Epidermal melanocyte (primary cell): Measurements from ENCODE around the gene KCNJ3.

ENCODE experiments used
- DNase-seq: peaks from one replicate; pipeline ENCODE4 v3.0.0; 2011; ENCODE audit warnings: low spot score; ENCODE audit not compliant: insufficient read length

The KCNJ3 gene, protein sequence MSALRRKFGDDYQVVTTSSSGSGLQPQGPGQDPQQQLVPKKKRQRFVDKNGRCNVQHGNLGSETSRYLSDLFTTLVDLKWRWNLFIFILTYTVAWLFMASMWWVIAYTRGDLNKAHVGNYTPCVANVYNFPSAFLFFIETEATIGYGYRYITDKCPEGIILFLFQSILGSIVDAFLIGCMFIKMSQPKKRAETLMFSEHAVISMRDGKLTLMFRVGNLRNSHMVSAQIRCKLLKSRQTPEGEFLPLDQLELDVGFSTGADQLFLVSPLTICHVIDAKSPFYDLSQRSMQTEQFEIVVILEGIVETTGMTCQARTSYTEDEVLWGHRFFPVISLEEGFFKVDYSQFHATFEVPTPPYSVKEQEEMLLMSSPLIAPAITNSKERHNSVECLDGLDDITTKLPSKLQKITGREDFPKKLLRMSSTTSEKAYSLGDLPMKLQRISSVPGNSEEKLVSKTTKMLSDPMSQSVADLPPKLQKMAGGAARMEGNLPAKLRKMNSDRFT

GRCh38 chr2:154698296-154698720 is at the start of gene KCNJ3:
Gene KCNJ3, plus strand, starts transcription at chr2:154698695. Its CDS starts 81 bp downstream, at chr2:154698776.
- no peak for DNase-seq

- DNase-seq = no peak
Observed at GRCh38 chr2:154655499-154655898, 43.0 kb upstream of the KCNJ3 start.

DNA sequence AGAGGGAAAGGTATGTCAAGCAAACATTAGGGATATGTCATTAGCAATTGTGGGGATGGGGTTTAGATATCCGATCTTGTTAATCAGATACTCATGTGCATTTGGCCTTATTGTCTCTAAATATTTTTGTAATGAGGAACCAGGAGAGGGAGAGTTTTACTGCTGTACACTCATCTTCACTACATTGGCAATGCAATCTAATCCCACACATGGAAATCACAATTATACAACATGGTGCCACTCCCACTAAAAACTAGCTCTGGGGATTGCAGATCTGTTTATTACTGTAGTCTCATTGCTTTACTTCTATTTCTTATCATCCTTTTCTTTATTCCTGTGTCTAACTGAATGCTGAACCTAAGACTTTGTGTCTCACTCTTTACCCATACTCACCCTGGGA is 39.6 kb upstream of the KCNJ3 start:
- no peak for DNase-seq

DNA sequence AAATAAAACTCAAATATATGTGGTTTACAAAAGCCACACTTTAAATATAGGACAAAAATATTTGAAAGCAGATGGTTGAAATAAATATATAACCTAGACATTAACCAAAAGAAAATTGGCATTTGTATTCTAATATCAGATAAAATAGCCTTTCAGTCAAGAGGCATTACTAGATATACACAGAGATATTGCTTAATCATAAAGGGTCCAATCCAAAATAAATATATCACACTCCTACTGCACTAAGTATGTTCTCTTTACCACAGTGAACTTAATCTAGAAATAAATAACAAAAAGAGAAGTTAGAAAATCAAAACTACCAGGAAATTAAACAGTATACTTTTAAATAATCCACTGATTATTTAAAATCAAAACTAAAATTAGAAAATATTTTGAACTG is 34.2 kb upstream of the KCNJ3 start:
- DNase-seq = no peak

- no peak for DNase-seq
Observed at GRCh38 chr2:154670083-154670482, 28.4 kb upstream of the KCNJ3 start.

DNA sequence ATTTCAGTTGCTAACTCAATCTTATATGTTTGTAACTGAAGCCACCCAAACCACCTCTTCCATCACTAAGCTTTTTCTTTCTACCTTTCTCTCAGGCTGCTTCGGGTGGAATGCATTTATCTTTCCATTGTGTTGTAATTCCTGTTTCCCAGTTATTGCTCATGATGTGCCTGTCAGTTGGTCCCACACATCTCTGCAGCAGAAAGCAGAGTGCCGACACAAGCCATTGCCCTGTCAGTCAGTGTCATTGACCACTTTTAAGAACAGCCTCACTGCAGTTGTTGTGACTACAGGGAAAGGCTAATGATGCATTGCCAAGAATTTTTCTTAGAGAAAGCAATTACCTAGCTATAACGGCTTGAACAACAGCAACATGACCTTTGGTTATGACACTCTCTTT is 24.8 kb upstream of the KCNJ3 start:
- no peak for DNase-seq

- no peak for DNase-seq
Observed at GRCh38 chr2:154677401-154677800, 21.1 kb upstream of the KCNJ3 start.

DNA sequence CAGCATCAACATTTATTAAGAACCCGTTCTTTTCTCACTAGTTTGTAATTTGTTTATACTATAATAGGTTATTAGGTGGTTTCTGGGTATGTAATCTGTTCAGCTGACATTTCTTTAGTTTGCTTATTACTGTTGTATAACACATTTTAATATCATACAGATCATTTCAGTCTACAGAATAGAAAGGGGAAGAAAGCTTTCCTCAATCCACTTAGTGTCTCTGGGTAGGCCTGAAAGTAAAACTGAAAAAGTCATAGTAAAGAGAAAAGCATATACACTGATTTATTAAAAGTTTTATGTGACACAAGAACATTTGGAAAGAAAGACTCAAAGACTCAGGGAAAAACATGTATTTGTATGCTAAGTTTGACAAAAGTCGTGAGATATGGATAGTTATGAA is 16.8 kb upstream of the KCNJ3 start:
- DNase-seq = no peak

DNA sequence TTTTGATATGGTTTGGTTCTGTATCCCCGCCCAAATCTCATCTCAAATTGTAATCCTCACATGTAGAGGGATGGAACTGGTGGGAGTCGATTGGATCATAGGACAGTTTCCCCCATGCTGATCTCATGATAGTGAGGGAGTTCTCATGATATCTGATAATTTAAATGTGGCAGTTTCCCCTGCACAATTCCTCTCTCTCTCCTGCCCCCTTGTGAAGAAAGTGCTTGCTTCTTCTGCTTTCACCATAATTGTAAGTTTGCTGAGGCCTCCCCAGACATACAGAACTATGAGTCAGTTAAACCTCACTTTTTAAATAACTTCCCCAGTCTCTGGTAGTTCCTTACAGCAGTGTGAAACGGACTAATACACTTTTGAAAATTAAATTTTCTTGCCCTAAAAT is 12.3 kb upstream of the KCNJ3 start:
- no peak for DNase-seq

DNA sequence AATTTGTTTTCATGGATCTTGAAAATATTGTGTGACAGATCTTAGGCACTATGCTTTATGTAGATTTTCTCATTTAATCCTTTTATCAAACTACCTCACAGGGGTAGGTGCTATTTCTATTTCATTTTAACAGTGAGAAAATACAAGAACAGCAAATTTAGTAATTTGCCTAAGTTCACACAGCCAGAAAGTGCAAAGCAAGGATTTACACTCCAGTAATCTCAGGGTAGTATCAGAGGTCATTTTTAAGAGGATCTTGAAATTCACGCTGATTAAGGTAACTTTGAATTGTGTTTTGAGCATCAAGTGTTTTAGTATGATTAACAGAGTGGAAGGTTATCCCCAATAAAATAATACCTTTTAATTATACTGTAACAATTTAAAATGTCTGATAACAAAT is 10.1 kb upstream of the KCNJ3 start:
- DNase-seq = no peak

- DNase-seq = no peak
Observed at GRCh38 chr2:154689158-154689557, 9.3 kb upstream of the KCNJ3 start.

GRCh38 chr2:154692927-154693326 is 5.6 kb upstream of the KCNJ3 start:
- no peak for DNase-seq

- no peak for DNase-seq
Observed at GRCh38 chr2:154693741-154694340, 4.7 kb upstream of the KCNJ3 start.

GRCh38 chr2:154694881-154695280 is 3.6 kb upstream of the KCNJ3 start:
- no peak for DNase-seq

- DNase-seq = no peak
Observed at GRCh38 chr2:154696369-154696768, 2.1 kb upstream of the KCNJ3 start.

DNA sequence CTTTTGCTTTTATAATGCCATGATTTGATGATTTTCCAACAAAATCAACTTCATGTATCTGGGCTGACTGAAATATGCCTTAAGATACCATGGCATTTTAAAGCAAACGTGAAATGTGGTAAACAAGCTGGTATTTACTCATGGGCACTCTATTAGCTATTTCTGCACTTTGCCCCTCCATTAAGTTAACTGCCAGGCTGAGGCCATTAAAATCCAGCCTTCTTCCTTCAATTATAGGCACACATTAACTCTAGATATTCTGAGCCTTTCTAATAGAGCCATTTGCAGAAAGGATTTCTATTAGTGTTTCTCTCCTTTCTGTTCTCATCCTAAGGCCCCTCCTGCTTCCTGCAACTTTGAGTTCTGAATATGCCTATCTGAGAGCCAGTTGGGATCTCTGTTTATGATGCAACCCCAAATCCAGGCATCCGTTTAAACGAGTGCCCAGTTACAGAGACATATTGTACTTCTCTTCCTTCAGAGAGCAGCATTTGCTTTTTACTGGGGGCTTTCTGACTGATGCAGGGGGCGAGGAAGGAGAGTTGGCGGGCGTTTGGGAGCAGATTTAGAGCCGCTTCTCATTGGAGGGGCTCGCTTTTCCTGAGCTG is 1.6 kb upstream of the KCNJ3 start:
- DNase-seq = no peak

GRCh38 chr2:154697418-154698252 is 860 bp upstream of the KCNJ3 start:
- no peak for DNase-seq

DNA sequence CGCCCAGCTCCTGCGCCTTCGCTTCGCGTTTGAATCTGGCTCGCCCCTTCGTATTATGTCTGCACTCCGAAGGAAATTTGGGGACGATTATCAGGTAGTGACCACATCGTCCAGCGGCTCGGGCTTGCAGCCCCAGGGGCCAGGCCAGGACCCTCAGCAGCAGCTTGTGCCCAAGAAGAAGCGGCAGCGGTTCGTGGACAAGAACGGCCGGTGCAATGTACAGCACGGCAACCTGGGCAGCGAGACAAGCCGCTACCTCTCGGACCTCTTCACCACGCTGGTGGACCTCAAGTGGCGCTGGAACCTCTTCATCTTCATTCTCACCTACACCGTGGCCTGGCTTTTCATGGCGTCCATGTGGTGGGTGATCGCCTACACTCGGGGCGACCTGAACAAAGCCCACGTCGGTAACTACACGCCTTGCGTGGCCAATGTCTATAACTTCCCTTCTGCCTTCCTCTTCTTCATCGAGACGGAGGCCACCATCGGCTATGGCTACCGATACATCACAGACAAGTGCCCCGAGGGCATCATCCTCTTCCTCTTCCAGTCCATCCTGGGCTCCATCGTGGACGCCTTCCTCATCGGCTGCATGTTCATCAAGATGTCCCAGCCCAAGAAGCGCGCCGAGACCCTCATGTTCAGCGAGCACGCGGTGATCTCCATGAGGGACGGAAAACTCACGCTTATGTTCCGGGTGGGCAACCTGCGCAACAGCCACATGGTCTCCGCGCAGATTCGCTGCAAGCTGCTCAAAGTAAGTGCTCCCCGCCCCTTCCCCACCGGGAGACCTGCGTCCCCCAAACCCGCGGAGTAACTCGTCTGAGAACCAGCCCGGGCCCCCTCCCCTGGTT is 453 bp downstream of the KCNJ3 start:
- no peak for DNase-seq

GRCh38 chr2:154699575-154699930 is 1.1 kb downstream of the KCNJ3 start:
- no peak for DNase-seq

- no peak for DNase-seq
Observed at GRCh38 chr2:154700136-154700535, 1.6 kb downstream of the KCNJ3 start.

GRCh38 chr2:154704991-154705390 is 6.5 kb downstream of the KCNJ3 start:
- no peak for DNase-seq
